ENCODE results near the gene TANK. TPM values are rescaled to one million over a fixed set of nuclear protein-coding genes. Genes with fewer than 3 reads are reported as not detected.

The TANK gene
- total and polyA plus RNA-seq, 2 experiments from 2014 or later = 37.6 to 54.7 TPM

DNA sequence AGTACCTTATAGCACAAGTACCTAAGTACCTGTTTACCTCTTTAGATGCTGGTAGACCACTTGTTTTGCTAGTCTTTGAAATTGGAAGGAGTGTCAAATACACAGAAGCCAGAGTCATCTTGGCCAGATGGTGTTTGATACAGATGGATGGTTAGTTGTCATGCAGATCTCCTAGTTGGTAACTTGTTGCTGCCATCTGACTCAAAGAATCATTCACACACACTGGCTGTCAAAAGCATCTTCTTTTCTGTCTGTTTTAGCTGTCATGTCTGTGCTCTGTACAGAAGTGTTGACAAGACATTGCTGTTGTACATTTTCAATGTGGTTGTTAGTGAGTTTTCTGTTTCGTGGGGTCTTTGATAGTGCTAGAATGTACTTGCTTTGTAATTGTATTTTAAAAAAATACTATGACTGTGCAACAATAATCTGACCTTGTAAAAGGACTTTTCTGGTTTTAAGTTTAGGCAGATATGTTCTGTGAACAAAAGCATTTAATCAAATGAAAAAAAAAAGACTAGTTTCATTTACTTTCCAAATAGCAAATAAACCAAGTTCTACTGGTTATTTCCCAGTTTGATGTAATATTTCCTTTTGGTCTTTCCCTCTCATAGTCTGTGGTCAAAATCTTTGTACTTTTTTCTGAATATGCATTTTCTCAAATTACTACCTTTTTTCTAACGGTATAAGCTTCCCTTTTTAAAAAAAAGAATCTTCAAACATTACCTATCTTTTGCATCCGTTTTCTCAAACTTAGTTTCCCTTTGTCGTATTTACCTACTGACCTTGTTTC, 39.9 kb downstream of the TANK start:
- Histone ChIP-seq H2AFZ (no peak overlapping the region), H3K36me3 (replicated peaks; ENCODE audit: insufficient read depth, low read depth) (no peaks in the 10 kb centered on the region), H3K27ac (no peak overlapping the region), H3K79me2 (peaks cover 3% of the 10 kb centered on the region), H3K4me2 (no peak overlapping the region), H3K27me3 (no peaks in the 10 kb centered on the region), H4K20me1 (ENCODE audit: insufficient read depth, poor library complexity, severe bottlenecking) (no peaks in the 10 kb centered on the region), H3K4me1 (ENCODE audit: insufficient read depth) (no peaks in the 10 kb centered on the region), H3K9me3 (ENCODE audit: low read depth) (no peaks in the 10 kb centered on the region), H3K9me2 (replicated peaks; ENCODE audit: insufficient read depth) (no peaks in the 10 kb centered on the region), H3K4me3 (no peak overlapping the region)
- WGBS (ENCODE audit: low lambda C conversion rate, missing lambda C conversion rate) = 91% methylated on average over 4 of the region's 4 CpGs
- DNase-seq (ENCODE audit: low spot score) = no peak
- TF ChIP-seq EZH2phosphoT487 (IDR thresholded peaks at IDR 0.05; ENCODE audit: low read depth, severe bottlenecking, unreplicated experiment) (no peak), EZH2 (IDR thresholded peaks at IDR 0.05; ENCODE audit: borderline replicate concordance) (no peak)
- TF ChIP-seq, protein P1, sequence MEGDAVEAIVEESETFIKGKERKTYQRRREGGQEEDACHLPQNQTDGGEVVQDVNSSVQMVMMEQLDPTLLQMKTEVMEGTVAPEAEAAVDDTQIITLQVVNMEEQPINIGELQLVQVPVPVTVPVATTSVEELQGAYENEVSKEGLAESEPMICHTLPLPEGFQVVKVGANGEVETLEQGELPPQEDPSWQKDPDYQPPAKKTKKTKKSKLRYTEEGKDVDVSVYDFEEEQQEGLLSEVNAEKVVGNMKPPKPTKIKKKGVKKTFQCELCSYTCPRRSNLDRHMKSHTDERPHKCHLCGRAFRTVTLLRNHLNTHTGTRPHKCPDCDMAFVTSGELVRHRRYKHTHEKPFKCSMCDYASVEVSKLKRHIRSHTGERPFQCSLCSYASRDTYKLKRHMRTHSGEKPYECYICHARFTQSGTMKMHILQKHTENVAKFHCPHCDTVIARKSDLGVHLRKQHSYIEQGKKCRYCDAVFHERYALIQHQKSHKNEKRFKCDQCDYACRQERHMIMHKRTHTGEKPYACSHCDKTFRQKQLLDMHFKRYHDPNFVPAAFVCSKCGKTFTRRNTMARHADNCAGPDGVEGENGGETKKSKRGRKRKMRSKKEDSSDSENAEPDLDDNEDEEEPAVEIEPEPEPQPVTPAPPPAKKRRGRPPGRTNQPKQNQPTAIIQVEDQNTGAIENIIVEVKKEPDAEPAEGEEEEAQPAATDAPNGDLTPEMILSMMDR (IDR thresholded peaks at IDR 0.05; ENCODE audit: poor library complexity) = no peak

DNA sequence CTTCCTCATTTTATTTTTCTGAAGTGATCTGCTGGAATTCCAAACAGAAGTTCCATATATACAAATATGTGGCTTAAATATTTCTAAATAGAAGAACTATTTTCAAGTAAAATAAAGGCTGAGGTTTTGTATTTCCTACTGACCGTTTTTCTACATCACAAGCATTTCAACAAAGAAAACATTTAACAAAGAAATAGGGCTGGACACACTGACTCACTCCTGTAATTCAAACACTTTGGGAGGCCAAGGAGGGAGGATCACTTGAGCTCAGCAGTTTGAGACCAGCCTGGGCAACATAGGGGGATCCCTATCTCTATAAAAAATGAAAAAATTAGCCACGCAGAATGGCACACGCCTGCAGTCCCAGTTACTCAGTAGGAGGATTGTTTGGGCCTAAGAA, 44.6 kb downstream of the TANK start:
- no peak overlapping the region for H3K4me3 ChIP-seq
- 95% methylated on average over 3 of the region's 3 CpGs for WGBS (ENCODE audit: low lambda C conversion rate, missing lambda C conversion rate)
- no peak for DNase-seq (ENCODE audit: low spot score)
- H3K27me3 ChIP-seq = no peaks in the 10 kb centered on the region
- H3K9me3 ChIP-seq (ENCODE audit: low read depth) = no peaks in the 10 kb centered on the region
- no peaks in the 10 kb centered on the region for H3K9me2 ChIP-seq (replicated peaks; ENCODE audit: insufficient read depth)
- H3K27ac ChIP-seq = no peak overlapping the region
- H3K4me1 ChIP-seq (ENCODE audit: insufficient read depth) = no peaks in the 10 kb centered on the region
- no peaks in the 10 kb centered on the region for H3K36me3 ChIP-seq (replicated peaks; ENCODE audit: insufficient read depth, low read depth)
- H4K20me1 ChIP-seq (ENCODE audit: insufficient read depth, poor library complexity, severe bottlenecking) = no peaks in the 10 kb centered on the region
- no peak overlapping the region for H2AFZ ChIP-seq
- H3K4me2 ChIP-seq = no peak overlapping the region
- H3K79me2 ChIP-seq = peaks cover 3% of the 10 kb centered on the region
- TF ChIP-seq EZH2 (IDR thresholded peaks at IDR 0.05; ENCODE audit: borderline replicate concordance) (no peak), EZH2phosphoT487 (IDR thresholded peaks at IDR 0.05; ENCODE audit: low read depth, severe bottlenecking, unreplicated experiment) (no peak)
- TF ChIP-seq, protein P1 (IDR thresholded peaks at IDR 0.05; ENCODE audit: poor library complexity) = no peak

DNA sequence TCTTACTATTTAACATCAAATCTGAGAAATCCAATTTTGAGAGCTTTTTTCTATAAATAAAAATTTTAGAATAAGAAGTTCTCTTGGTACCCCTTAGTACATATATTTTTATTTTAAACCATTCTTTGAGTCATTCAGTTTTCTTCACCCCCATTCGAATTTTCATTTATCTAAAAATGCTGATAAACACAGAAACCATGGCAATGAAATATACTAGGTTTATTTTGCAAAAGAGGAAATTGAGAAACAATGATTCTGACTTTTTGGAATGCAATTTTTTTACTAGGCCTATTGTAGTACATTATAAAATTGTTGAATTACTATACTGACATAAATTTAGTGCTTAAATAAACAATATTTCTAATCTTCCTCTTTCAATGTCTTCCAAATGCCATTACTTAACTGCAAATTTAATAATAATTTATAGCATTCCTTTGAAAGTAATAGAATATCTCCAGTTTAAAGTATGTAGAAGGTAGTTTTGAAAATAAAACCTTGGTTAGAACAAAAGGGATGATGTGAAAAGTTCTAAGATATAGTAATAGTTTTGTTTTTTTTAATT, 46.3 kb downstream of the TANK start:
- Histone ChIP-seq H3K4me2 (no peak overlapping the region), H3K79me2 (peaks cover under 1% of the 10 kb centered on the region), H3K9me2 (replicated peaks; ENCODE audit: insufficient read depth) (no peaks in the 10 kb centered on the region), H3K9me3 (ENCODE audit: low read depth) (no peaks in the 10 kb centered on the region), H3K4me1 (ENCODE audit: insufficient read depth) (no peaks in the 10 kb centered on the region), H3K36me3 (replicated peaks; ENCODE audit: insufficient read depth, low read depth) (no peaks in the 10 kb centered on the region), H3K4me3 (no peak overlapping the region), H3K27ac (no peak overlapping the region), H4K20me1 (ENCODE audit: insufficient read depth, poor library complexity, severe bottlenecking) (no peaks in the 10 kb centered on the region), H3K27me3 (no peaks in the 10 kb centered on the region), H2AFZ (no peak overlapping the region)
- no peak for DNase-seq (ENCODE audit: low spot score)
- TF ChIP-seq EZH2phosphoT487 (IDR thresholded peaks at IDR 0.05; ENCODE audit: low read depth, severe bottlenecking, unreplicated experiment) (no peak), EZH2 (IDR thresholded peaks at IDR 0.05; ENCODE audit: borderline replicate concordance) (no peak)
- TF ChIP-seq, protein P1 (IDR thresholded peaks at IDR 0.05; ENCODE audit: poor library complexity) = no peak
- 86% methylated on average over 1 of the region's 1 CpG for WGBS (ENCODE audit: low lambda C conversion rate, missing lambda C conversion rate)
